ENCODE results near the gene SH2D4B. TPM values are rescaled to one million over a fixed set of nuclear protein-coding genes. Genes with fewer than 3 reads are reported as not detected.

Gene SH2D4B
- total and polyA plus RNA-seq, 2 donors (not counting 3 experiments of a cell fraction or from before 2014, with no cell fraction given) = not detected

GRCh38 chr10:80498833-80499741 lies 38.6 kb upstream of the SH2D4B start:
- peaks cover 98% of the 10 kb centered on the region for H3K79me2 ChIP-seq (ENCODE audit: control insufficient read depth, insufficient read depth, low read length)

More at GRCh38 chr10:80498833-80499741, 38.6 kb upstream of the SH2D4B start:
- DNase-seq (ENCODE audit: low read depth, low spot score) (peak; percentile 78), FAIRE-seq (peak; percentile 94)
- ChIA-PET POLR2A (interaction anchor here (0.7 to 2.7 kb wide), 5 partner anchors 8 to 38 kb away, joined by 3 to 8 read pairs (median 5); no protein-coding TSS in a partner anchor), CTCF (interaction anchor here (1.5 to 21.9 kb wide), 6 partner anchors 9 to 39 kb away, joined by 6 to 1118 read pairs (median 8); partner anchors contain the start of gene TSPAN14)
- no peak for TF ChIP-seq MAX (IDR thresholded peaks at IDR 0.05; ENCODE audit: insufficient read depth, insufficient read length)
- no peak for TF ChIP-seq GATA2 (IDR thresholded peaks at IDR 0.05; ENCODE audit: insufficient read depth, insufficient read length, low read depth, low read length)
- TF ChIP-seq POLR2A (IDR thresholded peaks at IDR 0.05; ENCODE audit: low read depth, low read length) = peak; percentile 36
- TF ChIP-seq FOS (IDR thresholded peaks at IDR 0.05; ENCODE audit: borderline replicate concordance, insufficient read depth, low read length) = peak; percentile 67
- TF ChIP-seq MYC (IDR thresholded peaks at IDR 0.05; ENCODE audit: low read depth, low read length) = peak; percentile 9
- TF ChIP-seq, protein P1, sequence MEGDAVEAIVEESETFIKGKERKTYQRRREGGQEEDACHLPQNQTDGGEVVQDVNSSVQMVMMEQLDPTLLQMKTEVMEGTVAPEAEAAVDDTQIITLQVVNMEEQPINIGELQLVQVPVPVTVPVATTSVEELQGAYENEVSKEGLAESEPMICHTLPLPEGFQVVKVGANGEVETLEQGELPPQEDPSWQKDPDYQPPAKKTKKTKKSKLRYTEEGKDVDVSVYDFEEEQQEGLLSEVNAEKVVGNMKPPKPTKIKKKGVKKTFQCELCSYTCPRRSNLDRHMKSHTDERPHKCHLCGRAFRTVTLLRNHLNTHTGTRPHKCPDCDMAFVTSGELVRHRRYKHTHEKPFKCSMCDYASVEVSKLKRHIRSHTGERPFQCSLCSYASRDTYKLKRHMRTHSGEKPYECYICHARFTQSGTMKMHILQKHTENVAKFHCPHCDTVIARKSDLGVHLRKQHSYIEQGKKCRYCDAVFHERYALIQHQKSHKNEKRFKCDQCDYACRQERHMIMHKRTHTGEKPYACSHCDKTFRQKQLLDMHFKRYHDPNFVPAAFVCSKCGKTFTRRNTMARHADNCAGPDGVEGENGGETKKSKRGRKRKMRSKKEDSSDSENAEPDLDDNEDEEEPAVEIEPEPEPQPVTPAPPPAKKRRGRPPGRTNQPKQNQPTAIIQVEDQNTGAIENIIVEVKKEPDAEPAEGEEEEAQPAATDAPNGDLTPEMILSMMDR (IDR thresholded peaks at IDR 0.05; ENCODE audit: extremely low read depth in 1 of 2, insufficient read depth in 1 of 2, low read depth in 1 of 2, low read length in 2 of 2) = no peak
- TF ChIP-seq JUN (IDR thresholded peaks at IDR 0.05; ENCODE audit: borderline replicate concordance, insufficient read depth, insufficient read length, low read depth) = peak; percentile 53
- TF ChIP-seq POLR2AphosphoS5 (IDR thresholded peaks at IDR 0.05; ENCODE audit: insufficient read depth, low read depth, low read length) = peak; percentile 73
- no peak for TF ChIP-seq EZH2 (IDR thresholded peaks at IDR 0.05; ENCODE audit: borderline replicate concordance, low read depth, low read length, severe bottlenecking)
- Histone ChIP-seq H3K4me3 (replicated peaks in 1 of 3; ENCODE audit: insufficient read depth in 1 of 3, low read depth in 1 of 3, low read length in 3 of 3) (no peak overlapping the region), H3K4me2 (ENCODE audit: insufficient read depth, low read length) (peak overlapping the region; percentile 36), H3K9me3 (replicated peaks; ENCODE audit: control insufficient read depth, insufficient read depth, low read length) (no peaks in the 10 kb centered on the region), H3K9me1 (replicated peaks; ENCODE audit: control insufficient read depth, extremely low read depth, insufficient read depth, low read length) (no peaks in the 10 kb centered on the region), H3K27ac (ENCODE audit: insufficient read depth, low read depth, low read length) (peak overlapping the region; percentile 76), H3K4me1 (ENCODE audit: control insufficient read depth, extremely low read depth, insufficient read depth, low read length) (peaks cover 96% of the 10 kb centered on the region), H3K36me3 (ENCODE audit: control insufficient read depth in 2 of 2, extremely low read depth in 1 of 2, insufficient read depth in 2 of 2, low read length in 2 of 2) (peaks cover 0 to 1% of the 10 kb centered on the region in 2 experiments), H4K20me1 (replicated peaks; ENCODE audit: control insufficient read depth, extremely low read depth, insufficient read depth, low read length) (no peaks in the 10 kb centered on the region), H2AFZ (ENCODE audit: low read depth, low read length) (no peak overlapping the region), H3K27me3 (ENCODE audit: control insufficient read depth in 2 of 2, insufficient read depth in 2 of 2, low read length in 2 of 2) (no peaks in the 10 kb centered on the region), H3K9ac (replicated peaks; ENCODE audit: extremely low read depth, insufficient read depth, low read length) (peak overlapping the region; percentile 55)
- BruUV-seq (replicated peaks) = no TSS peak
- dilution Hi-C loops (cut with MboI; ENCODE audit: extremely low pct_ligation_motif_present, low sequenced_read_pairs) (no loop called here), intact Hi-C loops (cut with micrococcal nuclease) (no loop called here)

All from endothelial cell of umbilical vein (primary cell).